DND-41 (cell line): Measurements from ENCODE around the gene INPP5A.

Source experiments
- ATAC-seq: fragments of 200-7000 bp; cut with Tn5 transposase; 3 replicates; pipeline ENCODE4 v1.9.1; 2021; ENCODE audit warnings: low read depth; ENCODE audit not compliant: insufficient read depth
- DNase-seq: peaks from one replicate; pipeline ENCODE4 v3.0.0-alpha.2; 2020
- H2AFZ ChIP-seq: 2 replicates; pipeline ENCODE4 v1.6.0; 2012; ENCODE audit warnings: low read depth, low read length
- H3K27ac ChIP-seq: 2 replicates; pipeline ENCODE4 v1.5.1; 2012; ENCODE audit warnings: low read length, inconsistent platforms
- H3K27me3 ChIP-seq: fragments of 200-600 bp; sonication (generic); 2 replicates; pipeline ENCODE4 v1.6.0; 2012; ENCODE audit warnings: low read length, mild to moderate bottlenecking, inconsistent platforms; ENCODE audit not compliant: insufficient read depth, poor library complexity
- H3K36me3 ChIP-seq: 2 replicates; pipeline ENCODE4 v1.5.1; 2012; ENCODE audit warnings: low read length, inconsistent platforms; ENCODE audit not compliant: insufficient read depth
- H3K4me1 ChIP-seq: 2 replicates; pipeline ENCODE4 v1.5.1; 2012; ENCODE audit warnings: mild to moderate bottlenecking, low read length; ENCODE audit not compliant: insufficient read depth
- H3K4me2 ChIP-seq: 2 replicates; pipeline ENCODE4 v1.6.0; 2012; ENCODE audit warnings: mild to moderate bottlenecking, moderate library complexity, low read length, inconsistent platforms; ENCODE audit not compliant: insufficient read depth
- H3K4me3 ChIP-seq, 2 experiments: fragments of 200-600 bp in 1 of 2; shearing (Covaris generic) in 1 of 2; 2 replicates each; pipeline ENCODE4 v1.5.1; 2012 to 2016; ENCODE audit warnings: inconsistent platforms in 2 of 2, low read length in 2 of 2, mild to moderate bottlenecking in 2 of 2, low read depth in 1 of 2, moderate library complexity in 1 of 2
- H3K79me2 ChIP-seq: 2 replicates; pipeline ENCODE4 v1.6.0; 2012; ENCODE audit warnings: low read length, inconsistent platforms; ENCODE audit not compliant: insufficient read depth
- H3K9ac ChIP-seq: 2 replicates; pipeline ENCODE4 v1.6.0; 2012; ENCODE audit warnings: low read depth, mild to moderate bottlenecking, inconsistent platforms, low read length, moderate library complexity
- H3K9me3 ChIP-seq: 2 replicates; pipeline ENCODE4 v1.5.1; 2012; ENCODE audit warnings: low read length, moderate library complexity, mild to moderate bottlenecking, inconsistent platforms; ENCODE audit not compliant: insufficient read depth, severe bottlenecking
- H4K20me1 ChIP-seq: 2 replicates; pipeline ENCODE4 v1.6.0; 2012; ENCODE audit warnings: low read length; ENCODE audit not compliant: insufficient read depth
- EZH2 ChIP-seq: IDR thresholded peaks from 3 replicates; pipeline ENCODE4 v1.6.1; 2012; ENCODE audit warnings: borderline replicate concordance, low read depth, mild to moderate bottlenecking, moderate library complexity, low read length, inconsistent platforms; ENCODE audit not compliant: severe bottlenecking
- TF ChIP-seq, protein P1 (sequence below): IDR thresholded peaks from 2 replicates; pipeline ENCODE4 v1.5.1; 2012; ENCODE audit warnings: borderline replicate concordance, low read length, moderate library complexity, mild to moderate bottlenecking; ENCODE audit not compliant: poor library complexity, severe bottlenecking; ENCODE audit errors: extremely low read depth

The INPP5A gene

DNA sequence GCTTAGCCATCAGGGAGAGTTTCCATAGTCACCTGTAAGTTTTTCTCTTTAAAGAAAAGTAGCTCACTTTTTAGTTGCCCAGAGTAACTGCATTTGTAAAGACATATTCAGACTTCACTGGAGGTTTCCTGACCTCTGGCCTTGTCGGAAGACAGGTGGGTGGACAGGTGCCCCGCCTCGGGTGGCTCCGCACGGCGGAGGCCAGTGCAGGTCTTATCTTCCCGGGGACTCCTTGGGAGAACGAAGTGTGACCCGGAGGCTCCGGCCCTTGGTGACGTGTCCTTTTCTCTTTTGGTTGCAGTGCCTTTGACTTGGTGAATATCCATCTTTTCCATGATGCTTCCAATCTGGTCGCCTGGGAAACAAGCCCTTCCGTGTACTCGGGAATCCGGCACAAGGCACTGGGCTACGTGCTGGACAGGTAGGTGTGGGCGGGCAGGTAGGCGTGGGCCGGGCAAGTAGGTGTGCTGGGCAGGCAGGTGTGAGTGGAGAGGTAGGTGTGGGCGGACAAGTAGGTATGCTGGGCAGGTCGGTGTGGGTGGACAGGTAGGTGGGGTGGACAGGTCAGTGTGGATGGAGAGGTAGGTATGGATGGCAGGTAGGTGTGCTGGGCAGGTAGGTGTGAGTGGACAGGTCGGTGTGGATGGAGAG is 172.6 kb downstream of the INPP5A start:
- Histone ChIP-seq H3K9ac (no peak overlapping the region), H3K9me3 (peaks cover 17% of the 10 kb centered on the region), H3K36me3 (peaks cover 78% of the 10 kb centered on the region), H3K4me2 (no peak overlapping the region), H3K27me3 (no peaks in the 10 kb centered on the region), H3K27ac (no peak overlapping the region), H3K79me2 (no peaks in the 10 kb centered on the region), H2AFZ (no peak overlapping the region), H3K4me3 (no peak overlapping the region), H3K4me1 (no peaks in the 10 kb centered on the region), H4K20me1 (peaks cover 12% of the 10 kb centered on the region; the same call in 1 of the 2 replicates)
- no peak for ATAC-seq
- DNase-seq = no peak
- TF ChIP-seq, protein P1, sequence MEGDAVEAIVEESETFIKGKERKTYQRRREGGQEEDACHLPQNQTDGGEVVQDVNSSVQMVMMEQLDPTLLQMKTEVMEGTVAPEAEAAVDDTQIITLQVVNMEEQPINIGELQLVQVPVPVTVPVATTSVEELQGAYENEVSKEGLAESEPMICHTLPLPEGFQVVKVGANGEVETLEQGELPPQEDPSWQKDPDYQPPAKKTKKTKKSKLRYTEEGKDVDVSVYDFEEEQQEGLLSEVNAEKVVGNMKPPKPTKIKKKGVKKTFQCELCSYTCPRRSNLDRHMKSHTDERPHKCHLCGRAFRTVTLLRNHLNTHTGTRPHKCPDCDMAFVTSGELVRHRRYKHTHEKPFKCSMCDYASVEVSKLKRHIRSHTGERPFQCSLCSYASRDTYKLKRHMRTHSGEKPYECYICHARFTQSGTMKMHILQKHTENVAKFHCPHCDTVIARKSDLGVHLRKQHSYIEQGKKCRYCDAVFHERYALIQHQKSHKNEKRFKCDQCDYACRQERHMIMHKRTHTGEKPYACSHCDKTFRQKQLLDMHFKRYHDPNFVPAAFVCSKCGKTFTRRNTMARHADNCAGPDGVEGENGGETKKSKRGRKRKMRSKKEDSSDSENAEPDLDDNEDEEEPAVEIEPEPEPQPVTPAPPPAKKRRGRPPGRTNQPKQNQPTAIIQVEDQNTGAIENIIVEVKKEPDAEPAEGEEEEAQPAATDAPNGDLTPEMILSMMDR = no peak
- no peak for TF ChIP-seq EZH2

DNA sequence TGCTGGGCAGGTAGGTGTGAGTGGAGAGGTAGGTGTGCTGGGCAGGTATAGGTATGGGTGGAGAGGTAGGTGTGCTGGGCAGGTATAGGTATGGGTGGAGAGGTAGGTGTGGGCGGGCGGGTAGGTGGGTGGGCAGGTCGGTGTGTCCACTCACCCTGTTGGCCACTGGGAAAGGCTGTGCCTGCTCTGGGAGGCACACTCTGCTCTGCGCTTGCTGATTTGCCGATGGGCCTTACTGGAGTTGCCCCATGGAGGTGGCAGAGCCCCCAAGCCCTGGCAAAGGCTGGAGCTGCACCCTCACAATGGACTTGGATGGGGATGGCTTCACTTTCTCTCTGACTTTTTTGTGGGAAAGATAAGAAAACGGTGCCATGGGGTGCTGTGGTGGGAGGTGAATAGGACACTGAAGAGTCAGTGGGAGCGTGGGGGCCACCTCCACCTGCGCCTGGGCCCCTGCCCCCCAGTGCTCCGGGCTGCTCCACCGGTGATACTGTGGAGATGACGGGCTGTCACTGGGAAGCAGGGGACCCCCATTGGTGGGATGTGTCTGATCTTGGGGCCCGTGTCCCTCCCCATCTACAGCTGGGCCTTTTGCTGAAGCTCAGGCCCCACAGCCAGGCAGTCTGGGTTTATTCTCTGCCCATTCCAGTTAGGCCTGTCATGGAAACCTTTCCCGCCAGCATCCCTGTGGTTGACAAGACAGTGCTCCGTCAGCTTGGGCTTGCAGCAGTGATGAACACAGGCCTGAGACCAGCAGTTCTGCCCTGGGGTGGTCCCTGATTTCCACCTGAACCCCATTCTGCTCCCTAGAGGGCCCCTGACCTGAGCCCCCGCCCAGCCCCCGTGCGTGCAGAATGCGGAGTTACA is 173.4 kb downstream of the INPP5A start:
- ATAC-seq (no peak), DNase-seq (no peak)
- no peaks in the 10 kb centered on the region for H3K79me2 ChIP-seq
- no peaks in the 10 kb centered on the region for H3K4me1 ChIP-seq
- no peak overlapping the region for H3K4me3 ChIP-seq
- H3K36me3 ChIP-seq = peaks cover 76% of the 10 kb centered on the region
- TF ChIP-seq EZH2 = no peak
- TF ChIP-seq, protein P1 = no peak
- no peak overlapping the region for H3K4me2 ChIP-seq
- no peak overlapping the region for H2AFZ ChIP-seq
- no peaks in the 10 kb centered on the region for H3K27me3 ChIP-seq
- H3K27ac ChIP-seq = no peak overlapping the region
- peaks cover 12% of the 10 kb centered on the region; the same call in 1 of the 2 replicates for H4K20me1 ChIP-seq
- no peak overlapping the region for H3K9ac ChIP-seq
- peaks cover 9% of the 10 kb centered on the region for H3K9me3 ChIP-seq

- no peak for ATAC-seq
- Histone ChIP-seq H3K9me3 (peaks cover 2% of the 10 kb centered on the region), H3K27me3 (no peaks in the 10 kb centered on the region), H3K9ac (no peak overlapping the region), H4K20me1 (peaks cover 12% of the 10 kb centered on the region; the same call in 1 of the 2 replicates), H3K4me2 (no peak overlapping the region), H2AFZ (no peak overlapping the region), H3K36me3 (peaks cover 78% of the 10 kb centered on the region), H3K27ac (no peak overlapping the region), H3K4me1 (no peaks in the 10 kb centered on the region), H3K79me2 (no peaks in the 10 kb centered on the region), H3K4me3 (no peak overlapping the region)
- TF ChIP-seq EZH2 = no peak
- TF ChIP-seq, protein P1 = no peak
- DNase-seq = no peak
These were observed 174.1 kb downstream of the INPP5A start for GRCh38 chr10:132711613-132712121.
